A549 (cell line): ENCODE measurements around the gene SEPSECS. TPM values are rescaled to one million over a fixed set of nuclear protein-coding genes. Genes with fewer than 3 reads are reported as not detected.

Source experiments
- ATAC-seq, 2 experiments: fragments of 200-7000 bp in 1 of 2; fragments of >200 bp in 1 of 2; cut with Nextera tagmentation in 1 of 2; cut with Tn5 transposase in 1 of 2; 3 replicates each; pipeline versions ENCODE4 v1.8.0 to v1.9.1; 2018 to 2020; ENCODE audit warnings: mild to moderate bottlenecking in 1 of 2, moderate library complexity in 1 of 2
- CTCF ChIA-PET: fragments of 300-600 bp; sonication (Branson Sonifier 250); formaldehyde crosslinking; extraction: SDS; loops from one replicate; lab custom pipeline; 2021; ENCODE audit warnings: antibody characterized with exemption, inconsistent platforms; lab: Yijun Ruan, JAX
- POLR2A ChIA-PET: fragments of 350-600 bp; formaldehyde crosslinking; extraction: SDS; loops from one replicate; lab custom pipeline; 2021; ENCODE audit warnings: antibody characterized with exemption, inconsistent platforms; lab: Yijun Ruan, JAX
- DNase-seq, 2 experiments: peaks; one replicate each; pipeline versions ENCODE4 v3.0.0 to v3.0.0-alpha.2; 2011 to 2016; ENCODE audit warnings: low read depth in 1 of 2, low spot score in 1 of 2
- FAIRE-seq: peaks from 2 replicates; lab custom pipeline; 2011; peaks lifted over from hg19 to GRCh38; lab: Jason Lieb, UNC
- H3K27ac ChIP-seq, 2 experiments: fragments of >200 bp; sonication (Bioruptor Twin); formaldehyde crosslinking; 3 replicates each; pipeline ENCODE4 v1.5.1; 2016 to 2017
- H3K4me1 ChIP-seq: fragments of >200 bp; sonication (Bioruptor Twin); formaldehyde crosslinking; 3 replicates; pipeline ENCODE4 v1.6.1; 2016
- H3K4me2 ChIP-seq: fragments of >200 bp; sonication (Bioruptor Twin); formaldehyde crosslinking; 3 replicates; pipeline ENCODE4 v1.6.1; 2016
- H3K4me3 ChIP-seq: fragments of >200 bp; sonication (Bioruptor Twin); formaldehyde crosslinking; 3 replicates; pipeline ENCODE4 v1.5.1; 2016
- H3K9me3 ChIP-seq: fragments of >200 bp; sonication (Bioruptor Twin); formaldehyde crosslinking; 3 replicates; pipeline ENCODE4 v1.6.1; 2016
- CBX8 ChIP-seq: fragments of 200-600 bp; sonication (generic); IDR thresholded peaks from 2 replicates; pipeline ENCODE4 v1.6.1; 2016
- FOSL2 ChIP-seq, 2 experiments: fragments of 450-650 bp in 1 of 2; fragments of >200 bp in 1 of 2; sonication (Bioruptor Twin) in 1 of 2; formaldehyde crosslinking; IDR thresholded peaks; 2 replicates each; pipeline versions ENCODE4 v1.5.0 to v1.6.1; 2016 to 2020; ENCODE audit warnings: mild to moderate bottlenecking in 1 of 2, moderate library complexity in 1 of 2
- HES2 ChIP-seq: fragments of >200 bp; sonication (Bioruptor Twin); formaldehyde crosslinking; IDR thresholded peaks from 2 replicates; pipeline ENCODE4 v1.6.1; 2016
- HOXA7 ChIP-seq: fragments of 250-450 bp; sonication (Bioruptor Pico); IDR thresholded peaks from 2 replicates; pipeline ENCODE4 v1.5.0; 2020; ENCODE audit warnings: mild to moderate bottlenecking, moderate library complexity
- MAX ChIP-seq: IDR thresholded peaks from 2 replicates; pipeline ENCODE4 v1.6.1; 2012
- NPAS2 ChIP-seq: fragments of 250-450 bp; sonication (Bioruptor Pico); IDR thresholded peaks from 2 replicates; pipeline ENCODE4 v1.8.0; 2022; ENCODE audit warnings: mild to moderate bottlenecking, moderate library complexity, borderline replicate concordance
- REST ChIP-seq: fragments of 200-600 bp; sonication (generic); IDR thresholded peaks from 2 replicates; pipeline ENCODE4 v1.6.1; 2016; ENCODE audit warnings: antibody characterized with exemption, mild to moderate bottlenecking, moderate library complexity
- RFX5 ChIP-seq: fragments of 450-650 bp; IDR thresholded peaks from 2 replicates; pipeline ENCODE4 v1.7.1; 2014; ENCODE audit warnings: antibody characterized with exemption, mild to moderate bottlenecking, moderate library complexity
- SREBF2 ChIP-seq: fragments of 450-650 bp; IDR thresholded peaks from 2 replicates; pipeline ENCODE4 v1.6.1; 2014; ENCODE audit warnings: mild to moderate bottlenecking, moderate library complexity
- WGBS: methylation state at CpG from one replicate; pipeline ENCODE4 v1.1.6; 2017; ENCODE audit errors: missing lambda C conversion rate; 5-methylcytosine and 5-hydroxymethylcytosine counted together
- polyA plus RNA-seq, 4 experiments: library from polyadenylated mRNA; depleted of rRNA in 3 of 4; stranded (reverse); fragments of >200 nt; fragmentation: RNase III in 1 of 4; extraction: RNeasy Plus Mini Kit Qiagen cat#74134 plus additional on column Dnase treatment in 1 of 4; gene quantifications; 2 replicates in 3 of 4; 3 replicates in 1 of 4; pipeline ENCODE4 v1.2.3, GENCODE V29; 2011 to 2017
- TF ChIP-seq, protein P1 (sequence below): IDR thresholded peaks from 2 replicates; pipeline ENCODE4 v1.6.1; 2012

The SEPSECS gene
- polyA plus RNA-seq, 2 of the 4 experiments (the other 2 are of a cell fraction) = 2.9 to 9.7 TPM

DNA sequence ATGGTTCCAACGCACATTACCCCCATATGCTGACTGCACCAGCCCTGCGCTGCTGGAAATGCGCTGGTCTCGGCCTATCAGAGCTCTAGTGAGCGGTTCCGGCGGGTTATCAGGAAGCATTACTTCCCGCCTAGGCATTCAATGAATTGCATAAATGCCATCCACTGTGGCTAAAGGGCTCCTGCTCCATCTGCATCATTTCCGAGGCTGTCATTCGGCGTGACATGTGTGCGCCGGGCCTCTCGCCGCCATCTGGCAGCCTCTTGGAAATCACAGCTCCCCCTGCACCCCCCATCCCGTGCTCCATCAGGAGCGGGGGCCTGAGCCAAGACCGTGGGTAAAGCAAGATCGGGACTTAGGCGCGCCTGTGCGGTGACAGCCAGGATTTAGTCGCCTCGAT, 64.4 kb downstream of the SEPSECS start:
- Histone ChIP-seq H3K4me1 (no peaks in the 10 kb centered on the region), H3K4me2 (no peak overlapping the region), H3K9me3 (0 out of 3 replicates have a peak, but pooled peaks cover 3% of the 10 kb centered on the region), H3K27ac (no peak overlapping the region), H3K4me3 (no peak overlapping the region)
- no peak for DNase-seq
- 90% methylated on average over 3 of the region's 24 CpGs for WGBS
- CTCF ChIA-PET = no interaction called here
- TF ChIP-seq SREBF2 (no peak), NPAS2 (CRISPR knock-in tag) (no peak), FOSL2 (IDR thresholded peaks at IDR 0.05) (no peak), FOSL2 (CRISPR knock-in tag; IDR thresholded peaks at IDR 0.05) (no peak)
- POLR2A ChIA-PET = no interaction called here
- FAIRE-seq = no peak
- ATAC-seq = no peak

DNA sequence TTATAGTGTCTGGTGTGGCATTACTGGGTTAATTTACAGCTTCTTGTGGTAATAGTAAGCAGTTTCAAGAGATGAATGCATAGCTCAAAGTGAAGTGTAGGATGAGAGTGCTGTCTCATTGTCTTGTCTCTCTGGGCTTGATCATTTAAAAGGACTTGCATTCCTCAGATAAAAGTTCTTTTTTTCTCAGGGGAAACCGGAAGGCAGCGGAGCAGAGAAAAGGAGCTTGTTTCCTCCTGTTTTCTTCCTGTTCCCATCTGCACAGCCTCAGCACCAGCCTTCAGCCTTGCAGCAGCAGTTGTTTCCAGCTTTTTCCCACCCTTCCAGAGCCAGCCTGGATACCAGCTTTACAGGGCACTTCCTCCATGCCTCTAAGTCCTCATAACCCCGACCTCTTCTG, 68.1 kb downstream of the SEPSECS start:
- ChIA-PET CTCF (interaction anchor here (0.6 kb wide), 1 partner anchor 82 kb away, joined by 3 read pairs; no protein-coding TSS in a partner anchor), POLR2A (no interaction called here)
- DNase-seq = no peak
- Histone ChIP-seq H3K4me3 (no peak overlapping the region), H3K27ac (no peak overlapping the region), H3K4me2 (no peak overlapping the region), H3K4me1 (no peaks in the 10 kb centered on the region), H3K9me3 (0 out of 3 replicates have a peak, but pooled peaks cover 3% of the 10 kb centered on the region)
- TF ChIP-seq HES2 (no peak), RFX5 (no peak), MAX (no peak)
- TF ChIP-seq, protein P1, sequence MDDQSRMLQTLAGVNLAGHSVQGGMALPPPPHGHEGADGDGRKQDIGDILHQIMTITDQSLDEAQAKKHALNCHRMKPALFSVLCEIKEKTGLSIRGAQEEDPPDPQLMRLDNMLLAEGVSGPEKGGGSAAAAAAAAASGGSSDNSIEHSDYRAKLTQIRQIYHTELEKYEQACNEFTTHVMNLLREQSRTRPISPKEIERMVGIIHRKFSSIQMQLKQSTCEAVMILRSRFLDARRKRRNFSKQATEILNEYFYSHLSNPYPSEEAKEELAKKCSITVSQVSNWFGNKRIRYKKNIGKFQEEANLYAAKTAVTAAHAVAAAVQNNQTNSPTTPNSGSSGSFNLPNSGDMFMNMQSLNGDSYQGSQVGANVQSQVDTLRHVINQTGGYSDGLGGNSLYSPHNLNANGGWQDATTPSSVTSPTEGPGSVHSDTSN = no peak
- no peak for ATAC-seq
- WGBS = 65% methylated on average over 3 of the region's 3 CpGs
- no peak for FAIRE-seq

DNA sequence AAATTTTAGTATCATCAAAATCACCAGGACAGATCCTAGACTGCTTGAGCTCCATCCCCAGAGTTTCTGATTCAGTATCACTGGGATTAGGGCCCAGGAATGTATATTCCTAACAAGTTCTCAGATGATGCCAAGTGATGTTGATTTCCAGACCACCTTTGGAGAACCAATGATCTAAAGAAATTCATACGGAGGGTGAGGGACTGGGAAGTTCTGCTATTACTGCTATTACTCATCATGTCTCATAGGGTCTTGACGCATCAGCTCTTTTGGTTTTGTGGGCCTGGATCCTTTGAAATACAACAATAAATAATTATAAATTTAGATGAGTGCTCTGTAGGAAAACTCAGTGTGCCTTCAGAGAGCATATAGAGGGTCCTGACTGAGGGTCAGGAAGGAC, 69.7 kb downstream of the SEPSECS start:
- no peak for TF ChIP-seq FOSL2 (IDR thresholded peaks at IDR 0.05)
- TF ChIP-seq FOSL2 (CRISPR knock-in tag; IDR thresholded peaks at IDR 0.05) = no peak
- no peak for TF ChIP-seq REST
- no peak for TF ChIP-seq HOXA7 (CRISPR knock-in tag)
- TF ChIP-seq CBX8 = no peak
- 80% methylated on average over 2 of the region's 2 CpGs for WGBS
- DNase-seq = no peak
- Histone ChIP-seq H3K27ac (no peak overlapping the region), H3K9me3 (0 out of 3 replicates have a peak, but pooled peaks cover 3% of the 10 kb centered on the region), H3K4me1 (no peaks in the 10 kb centered on the region), H3K4me3 (no peak overlapping the region), H3K4me2 (no peak overlapping the region)
- no peak for ATAC-seq
- FAIRE-seq = no peak
- CTCF ChIA-PET = interaction anchor here (1.6 kb wide), 1 partner anchor 14 kb away, joined by 4 read pairs; no protein-coding TSS in a partner anchor
- POLR2A ChIA-PET = no interaction called here

DNA sequence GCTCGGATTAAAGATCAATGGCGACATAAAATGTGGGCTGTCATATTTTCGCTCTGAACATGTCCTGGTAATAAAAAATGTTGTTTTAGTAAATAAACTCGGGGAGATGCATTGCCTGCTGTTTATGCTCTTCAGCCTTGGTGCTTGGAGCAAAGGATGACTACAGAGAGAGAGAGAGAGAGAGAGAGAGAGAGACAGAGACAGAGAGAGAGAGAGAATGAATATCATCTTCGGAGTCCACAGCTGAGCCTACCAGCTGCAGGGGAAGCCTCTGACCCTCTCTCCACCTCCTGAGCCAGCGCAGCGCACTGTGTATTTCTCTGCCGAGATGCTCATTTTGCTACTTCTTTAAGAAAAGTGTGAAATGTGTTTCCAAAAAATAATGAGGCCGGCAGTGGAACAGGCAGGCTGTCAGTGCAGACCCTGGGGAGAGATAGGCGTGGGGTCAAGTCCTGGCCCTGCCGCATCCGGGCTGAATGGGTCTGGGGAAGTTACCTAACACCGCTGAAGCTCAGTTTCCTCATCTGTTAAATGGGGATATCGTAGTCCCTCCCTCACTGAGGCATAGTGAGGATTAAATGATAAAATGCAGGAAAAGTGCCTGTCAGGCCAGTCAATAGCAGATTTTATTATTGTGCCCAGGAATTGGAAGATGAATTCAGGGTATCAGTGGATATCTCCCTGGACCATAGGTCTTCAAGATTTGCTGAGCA, 71.0 kb downstream of the SEPSECS start:
- POLR2A ChIA-PET = no interaction called here
- FAIRE-seq = no peak
- H3K4me1 ChIP-seq = no peaks in the 10 kb centered on the region
- CTCF ChIA-PET = interaction anchor here (0.7 kb wide), 1 partner anchor 8 kb away, joined by 3 read pairs; no protein-coding TSS in a partner anchor
- no peak overlapping the region for H3K4me2 ChIP-seq
- no peak for TF ChIP-seq CBX8
- no peak for ATAC-seq
- H3K9me3 ChIP-seq = 0 out of 3 replicates have a peak, but pooled peaks cover 3% of the 10 kb centered on the region
- no peak for DNase-seq
- WGBS = 61% methylated on average over 14 of the region's 14 CpGs
- H3K27ac ChIP-seq = no peak overlapping the region
- no peak overlapping the region for H3K4me3 ChIP-seq
